ENCODE data around the gene TIPARP. TPM values are rescaled to one million over a fixed set of nuclear protein-coding genes. Genes with fewer than 3 reads are reported as not detected.

Gene TIPARP
- polyA plus RNA-seq, 1 of the 3 experiments (the other 2 are of a cell fraction): 6.2 TPM

DNA sequence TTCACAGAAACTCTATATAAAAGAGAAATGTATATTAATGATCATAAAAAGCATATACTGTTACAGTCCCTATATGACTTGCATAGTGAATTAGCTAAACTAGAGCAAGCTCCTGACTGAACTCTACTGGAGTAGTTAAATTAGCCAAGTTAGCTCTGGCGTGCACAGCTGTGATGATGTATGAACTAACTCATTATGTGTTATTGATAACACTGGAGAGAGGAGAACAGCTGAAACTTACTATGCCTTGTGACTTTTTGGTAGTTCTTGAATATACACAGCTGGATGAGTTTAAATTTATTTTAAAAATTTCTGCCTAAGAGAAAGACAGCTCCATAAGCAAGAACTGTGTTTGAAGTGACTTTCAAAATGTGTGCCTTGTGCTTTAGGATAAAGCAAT lies 8.1 kb downstream of the TIPARP start:
- Histone ChIP-seq H3K4me2 (no peak overlapping the region), H3K4me1 (ENCODE audit: control insufficient read depth in 1 of 2, insufficient read depth in 2 of 2, low read depth in 1 of 2, low read length in 1 of 2) (peaks cover 15 to 60% of the 10 kb centered on the region in 2 experiments; a peak in 3 of 4 replicates), H3K79me2 (ENCODE audit: insufficient read depth) (peaks cover 98% of the 10 kb centered on the region), H3K27ac (ENCODE audit: low read depth in 2 of 2, low read length in 1 of 2) (no peak overlapping the region), H4K20me1 (ENCODE audit: insufficient read depth) (peaks cover 29% of the 10 kb centered on the region), H3K36me3 (replicated peaks in 1 of 2; ENCODE audit: control insufficient read depth in 1 of 2, insufficient read depth in 2 of 2, low read length in 1 of 2) (peaks cover 40 to 46% of the 10 kb centered on the region in 2 experiments), H3K4me3 (ENCODE audit: low read depth in 2 of 2, low read length in 1 of 2) (no peak overlapping the region), H3K9me2 (no peaks in the 10 kb centered on the region), H3K9ac (no peak overlapping the region), H3K27me3 (ENCODE audit: insufficient read depth) (no peaks in the 10 kb centered on the region), H2AFZ (ENCODE audit: low read depth) (no peak overlapping the region), H3F3A (replicated peaks; ENCODE audit: insufficient read depth) (peaks cover 4% of the 10 kb centered on the region), H3K9me3 (no peaks in the 10 kb centered on the region)
- CTCF ChIA-PET: interaction anchor here (1.6 kb wide), 1 partner anchor 9 kb away, joined by 6 read pairs; no protein-coding TSS in a partner anchor
- WGBS (ENCODE audit: low lambda C conversion rate): 100% methylated on average over 1 of the region's 1 CpG
- POLR2A ChIA-PET: no interaction called here
- TF ChIP-seq NFIC (IDR thresholded peaks at IDR 0.05; ENCODE audit: borderline replicate concordance): no peak
- TF ChIP-seq, protein P1, sequence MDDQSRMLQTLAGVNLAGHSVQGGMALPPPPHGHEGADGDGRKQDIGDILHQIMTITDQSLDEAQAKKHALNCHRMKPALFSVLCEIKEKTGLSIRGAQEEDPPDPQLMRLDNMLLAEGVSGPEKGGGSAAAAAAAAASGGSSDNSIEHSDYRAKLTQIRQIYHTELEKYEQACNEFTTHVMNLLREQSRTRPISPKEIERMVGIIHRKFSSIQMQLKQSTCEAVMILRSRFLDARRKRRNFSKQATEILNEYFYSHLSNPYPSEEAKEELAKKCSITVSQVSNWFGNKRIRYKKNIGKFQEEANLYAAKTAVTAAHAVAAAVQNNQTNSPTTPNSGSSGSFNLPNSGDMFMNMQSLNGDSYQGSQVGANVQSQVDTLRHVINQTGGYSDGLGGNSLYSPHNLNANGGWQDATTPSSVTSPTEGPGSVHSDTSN (IDR thresholded peaks at IDR 0.05): no peak
- no peak for TF ChIP-seq GATA2 (CRISPR knock-in tag; IDR thresholded peaks at IDR 0.05)
- TF ChIP-seq, protein P2, sequence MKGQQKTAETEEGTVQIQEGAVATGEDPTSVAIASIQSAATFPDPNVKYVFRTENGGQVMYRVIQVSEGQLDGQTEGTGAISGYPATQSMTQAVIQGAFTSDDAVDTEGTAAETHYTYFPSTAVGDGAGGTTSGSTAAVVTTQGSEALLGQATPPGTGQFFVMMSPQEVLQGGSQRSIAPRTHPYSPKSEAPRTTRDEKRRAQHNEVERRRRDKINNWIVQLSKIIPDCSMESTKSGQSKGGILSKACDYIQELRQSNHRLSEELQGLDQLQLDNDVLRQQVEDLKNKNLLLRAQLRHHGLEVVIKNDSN (IDR thresholded peaks at IDR 0.05; ENCODE audit: borderline replicate concordance, low read depth): no peak
- TF ChIP-seq GABPA (IDR thresholded peaks at IDR 0.05; ENCODE audit: low read depth): no peak
- TF ChIP-seq JUND (IDR thresholded peaks at IDR 0.05): no peak
- TF ChIP-seq MXI1 (IDR thresholded peaks at IDR 0.05; ENCODE audit: low read depth, low read length): no peak
- TF ChIP-seq, protein P3, sequence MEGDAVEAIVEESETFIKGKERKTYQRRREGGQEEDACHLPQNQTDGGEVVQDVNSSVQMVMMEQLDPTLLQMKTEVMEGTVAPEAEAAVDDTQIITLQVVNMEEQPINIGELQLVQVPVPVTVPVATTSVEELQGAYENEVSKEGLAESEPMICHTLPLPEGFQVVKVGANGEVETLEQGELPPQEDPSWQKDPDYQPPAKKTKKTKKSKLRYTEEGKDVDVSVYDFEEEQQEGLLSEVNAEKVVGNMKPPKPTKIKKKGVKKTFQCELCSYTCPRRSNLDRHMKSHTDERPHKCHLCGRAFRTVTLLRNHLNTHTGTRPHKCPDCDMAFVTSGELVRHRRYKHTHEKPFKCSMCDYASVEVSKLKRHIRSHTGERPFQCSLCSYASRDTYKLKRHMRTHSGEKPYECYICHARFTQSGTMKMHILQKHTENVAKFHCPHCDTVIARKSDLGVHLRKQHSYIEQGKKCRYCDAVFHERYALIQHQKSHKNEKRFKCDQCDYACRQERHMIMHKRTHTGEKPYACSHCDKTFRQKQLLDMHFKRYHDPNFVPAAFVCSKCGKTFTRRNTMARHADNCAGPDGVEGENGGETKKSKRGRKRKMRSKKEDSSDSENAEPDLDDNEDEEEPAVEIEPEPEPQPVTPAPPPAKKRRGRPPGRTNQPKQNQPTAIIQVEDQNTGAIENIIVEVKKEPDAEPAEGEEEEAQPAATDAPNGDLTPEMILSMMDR (IDR thresholded peaks at IDR 0.05): no peak
- no peak for TF ChIP-seq MEF2A (IDR thresholded peaks at IDR 0.05; ENCODE audit: borderline replicate concordance, low read depth)
- no peak for TF ChIP-seq RAD21 (IDR thresholded peaks at IDR 0.05; ENCODE audit: low read length)
- TF ChIP-seq, protein P4, sequence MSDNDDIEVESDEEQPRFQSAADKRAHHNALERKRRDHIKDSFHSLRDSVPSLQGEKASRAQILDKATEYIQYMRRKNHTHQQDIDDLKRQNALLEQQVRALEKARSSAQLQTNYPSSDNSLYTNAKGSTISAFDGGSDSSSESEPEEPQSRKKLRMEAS (IDR thresholded peaks at IDR 0.05; ENCODE audit: low read depth): no peak
- TF ChIP-seq EP300 (IDR thresholded peaks at IDR 0.05; ENCODE audit: borderline replicate concordance in 1 of 2, low read depth in 1 of 2, low read length in 1 of 2): no peak
- no peak for TF ChIP-seq NRF1 (IDR thresholded peaks at IDR 0.05; ENCODE audit: low read depth, low read length)
- TF ChIP-seq, protein P5, sequence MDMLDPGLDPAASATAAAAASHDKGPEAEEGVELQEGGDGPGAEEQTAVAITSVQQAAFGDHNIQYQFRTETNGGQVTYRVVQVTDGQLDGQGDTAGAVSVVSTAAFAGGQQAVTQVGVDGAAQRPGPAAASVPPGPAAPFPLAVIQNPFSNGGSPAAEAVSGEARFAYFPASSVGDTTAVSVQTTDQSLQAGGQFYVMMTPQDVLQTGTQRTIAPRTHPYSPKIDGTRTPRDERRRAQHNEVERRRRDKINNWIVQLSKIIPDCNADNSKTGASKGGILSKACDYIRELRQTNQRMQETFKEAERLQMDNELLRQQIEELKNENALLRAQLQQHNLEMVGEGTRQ (IDR thresholded peaks at IDR 0.05; ENCODE audit: borderline replicate concordance, low read depth, low read length): no peak
- TF ChIP-seq CHD2 (IDR thresholded peaks at IDR 0.05; ENCODE audit: low read length, partially characterized antibody): no peak
- no peak for TF ChIP-seq RFX5 (IDR thresholded peaks at IDR 0.05; ENCODE audit: low read length)
- no peak for DNase-seq

All from SK-N-SH (cell line).